ENCODE measurements around the gene CARD9. TPM values are rescaled to one million over a fixed set of nuclear protein-coding genes. Genes with fewer than 3 reads are reported as not detected.

Gene CARD9
- total RNA-seq, 1 donor from 2014 or later, result 1.9 TPM

GRCh38 chr9:136383436-136383835 lies 10.0 kb upstream of the CARD9 start:
- Mint-ChIP-seq H3K4me3 (ENCODE audit: unreplicated experiment) (no peak overlapping the region), H3K9me3 (ENCODE audit: low read depth) (no peaks in the 10 kb centered on the region), H3K27me3 (ENCODE audit: low read depth) (no peaks in the 10 kb centered on the region), H3K27ac (ENCODE audit: unreplicated experiment) (no peak overlapping the region), H3K36me3 (ENCODE audit: low read depth) (peaks cover 18% of the 10 kb centered on the region), H3K4me1 (ENCODE audit: low read depth) (no peaks in the 10 kb centered on the region)
- TF ChIP-seq CTCF (IDR thresholded peaks at IDR 0.05), result no peak
- DNase-seq (ENCODE audit: low spot score), result no peak

GRCh38 chr9:136381966-136382513 lies 8.6 kb upstream of the CARD9 start:
- no peak for DNase-seq (ENCODE audit: low spot score)
- no peak overlapping the region for H3K4me3 Mint-ChIP-seq (ENCODE audit: unreplicated experiment)
- no peaks in the 10 kb centered on the region for H3K9me3 Mint-ChIP-seq (ENCODE audit: low read depth)
- H3K4me1 Mint-ChIP-seq (ENCODE audit: low read depth), result no peaks in the 10 kb centered on the region
- no peaks in the 10 kb centered on the region for H3K27me3 Mint-ChIP-seq (ENCODE audit: low read depth)
- no peak overlapping the region for H3K27ac Mint-ChIP-seq (ENCODE audit: unreplicated experiment)
- H3K36me3 Mint-ChIP-seq (ENCODE audit: low read depth), result peaks cover 10% of the 10 kb centered on the region
- TF ChIP-seq CTCF (IDR thresholded peaks at IDR 0.05), result no peak

- Mint-ChIP-seq H3K4me1 (ENCODE audit: low read depth) (no peaks in the 10 kb centered on the region), H3K27me3 (ENCODE audit: low read depth) (no peaks in the 10 kb centered on the region), H3K9me3 (ENCODE audit: low read depth) (no peaks in the 10 kb centered on the region), H3K4me3 (ENCODE audit: unreplicated experiment) (no peak overlapping the region), H3K27ac (ENCODE audit: unreplicated experiment) (no peak overlapping the region), H3K36me3 (ENCODE audit: low read depth) (peaks cover 10% of the 10 kb centered on the region)
- TF ChIP-seq CTCF (IDR thresholded peaks at IDR 0.05), result no peak
- DNase-seq (ENCODE audit: low spot score), result no peak
Measured at GRCh38 chr9:136381311-136381710, 7.8 kb upstream of the CARD9 start.

- no peaks in the 10 kb centered on the region for H3K27me3 Mint-ChIP-seq (ENCODE audit: low read depth)
- H3K27ac Mint-ChIP-seq (ENCODE audit: unreplicated experiment), result no peak overlapping the region
- H3K36me3 Mint-ChIP-seq (ENCODE audit: low read depth), result peaks cover 10% of the 10 kb centered on the region
Measured at GRCh38 chr9:136380381-136380780, 6.9 kb upstream of the CARD9 start.

GRCh38 chr9:136379891-136380290 lies 6.4 kb upstream of the CARD9 start:
- Mint-ChIP-seq H3K4me1 (ENCODE audit: low read depth) (no peaks in the 10 kb centered on the region), H3K36me3 (ENCODE audit: low read depth) (peaks cover 8% of the 10 kb centered on the region), H3K27ac (ENCODE audit: unreplicated experiment) (no peak overlapping the region), H3K9me3 (ENCODE audit: low read depth) (no peaks in the 10 kb centered on the region), H3K4me3 (ENCODE audit: unreplicated experiment) (no peak overlapping the region), H3K27me3 (ENCODE audit: low read depth) (no peaks in the 10 kb centered on the region)
- DNase-seq (ENCODE audit: low spot score), result no peak
- TF ChIP-seq CTCF (IDR thresholded peaks at IDR 0.05), result no peak

More at GRCh38 chr9:136380381-136380780, 6.9 kb upstream of the CARD9 start:
- no peak for DNase-seq (ENCODE audit: low spot score)
- H3K9me3 Mint-ChIP-seq (ENCODE audit: low read depth), result no peaks in the 10 kb centered on the region
- H3K4me3 Mint-ChIP-seq (ENCODE audit: unreplicated experiment), result no peak overlapping the region
- no peak for TF ChIP-seq CTCF (IDR thresholded peaks at IDR 0.05)
- no peaks in the 10 kb centered on the region for H3K4me1 Mint-ChIP-seq (ENCODE audit: low read depth)

Data from chondrocyte (in vitro differentiated cells).